Gastrocnemius medialis (tissue), 4 donors: ENCODE results near the gene PLXND1.

ENCODE experiments used
- CTCF ChIP-seq, 5 experiments: fragments of 450-650 bp in 3 of 5; fragments of 200-600 bp in 2 of 5; sonication (generic) in 2 of 5; IDR thresholded peaks in 4 of 5; conservative IDR thresholded peaks in 1 of 5; 1 replicate in 4 of 5; 2 replicates in 1 of 5; pipeline ENCODE4 v1.5.1; 2016 to 2019; ENCODE audit warnings: antibody characterized with exemption in 5 of 5, mild to moderate bottlenecking in 3 of 5, moderate library complexity in 3 of 5
- POLR2A ChIP-seq, 2 donors: fragments of 450-650 bp; IDR thresholded peaks; one replicate each; pipeline ENCODE4 v1.6.1; 2017; ENCODE audit warnings: antibody characterized with exemption in 2 of 2, mild to moderate bottlenecking in 2 of 2, moderate library complexity in 2 of 2

- TF ChIP-seq CTCF (IDR thresholded peaks at IDR 0.05 in 4 of 5, conservative IDR thresholded peaks at IDR 0.05 in 1 of 5) (no peak), POLR2A (IDR thresholded peaks at IDR 0.05) (no peak)
Measured at GRCh38 chr3:129611812-129612533, 5.5 kb upstream of the PLXND1 start.
